Activated CD4-positive, alpha-beta T cell treated with anti-CD3 and anti-CD28 coated beads, Interleukin-2, amount 10 ng/mL, durations not matched to agents 7 days and 5 days (primary cell): ENCODE results near the gene ZBTB21. TPM values are rescaled to one million over a fixed set of nuclear protein-coding genes. Genes with fewer than 3 reads are reported as not detected.

Experiments used
- CTCF ChIA-PET: fragments of 350-600 bp; sonication (Branson Sonifier 250); formaldehyde crosslinking; loops from one replicate; lab custom pipeline; 2021; ENCODE audit warnings: antibody characterized with exemption; lab: Charles Lee
- POLR2A ChIA-PET: fragments of 350-600 bp; sonication (Branson Sonifier 250); formaldehyde crosslinking; loops from one replicate; lab custom pipeline; 2021; ENCODE audit warnings: antibody characterized with exemption; lab: Charles Lee
- DNase-seq: peaks from one replicate; pipeline ENCODE4 v3.0.0-alpha.2; 2020
- H3K27ac Mint-ChIP-seq: one replicate; pipeline ENCODE4 v1.8.0; 2021; ENCODE audit warnings: mild to moderate bottlenecking, moderate library complexity, mixed read lengths
- H3K27me3 Mint-ChIP-seq: one replicate; pipeline ENCODE4 v1.8.0; 2021; ENCODE audit warnings: mixed read lengths
- H3K36me3 Mint-ChIP-seq: one replicate; pipeline ENCODE4 v1.8.0; 2021; ENCODE audit warnings: low read depth, mixed read lengths
- H3K4me1 Mint-ChIP-seq: one replicate; pipeline ENCODE4 v1.8.0; 2021; ENCODE audit warnings: mixed read lengths
- H3K4me3 Mint-ChIP-seq: one replicate; pipeline ENCODE4 v1.8.0; 2021; ENCODE audit warnings: mild to moderate bottlenecking, moderate library complexity, mixed read lengths
- H3K9me3 Mint-ChIP-seq: one replicate; pipeline ENCODE4 v1.8.0; 2021; ENCODE audit warnings: mixed read lengths
- total RNA-seq, 2 experiments: library from RNA; stranded (reverse); gene quantifications; one replicate each; pipeline ENCODE4 v1.2.3, GENCODE V29; 2021

Gene ZBTB21
- total RNA-seq, 2 experiments from 2014 or later: 22.1 to 22.6 TPM

- no peak overlapping the region for H3K27ac Mint-ChIP-seq
- H3K27me3 Mint-ChIP-seq: no peaks in the 10 kb centered on the region
- ChIA-PET POLR2A (no interaction called here), CTCF (no interaction called here)
- no peak for DNase-seq
- no peak overlapping the region for H3K4me3 Mint-ChIP-seq
- peaks cover 9% of the 10 kb centered on the region for H3K9me3 Mint-ChIP-seq
- peaks cover 18% of the 10 kb centered on the region for H3K4me1 Mint-ChIP-seq
- H3K36me3 Mint-ChIP-seq: peaks cover 4% of the 10 kb centered on the region
Observed at GRCh38 chr21:41976611-41977010, 33.5 kb downstream of the ZBTB21 start.

DNA sequence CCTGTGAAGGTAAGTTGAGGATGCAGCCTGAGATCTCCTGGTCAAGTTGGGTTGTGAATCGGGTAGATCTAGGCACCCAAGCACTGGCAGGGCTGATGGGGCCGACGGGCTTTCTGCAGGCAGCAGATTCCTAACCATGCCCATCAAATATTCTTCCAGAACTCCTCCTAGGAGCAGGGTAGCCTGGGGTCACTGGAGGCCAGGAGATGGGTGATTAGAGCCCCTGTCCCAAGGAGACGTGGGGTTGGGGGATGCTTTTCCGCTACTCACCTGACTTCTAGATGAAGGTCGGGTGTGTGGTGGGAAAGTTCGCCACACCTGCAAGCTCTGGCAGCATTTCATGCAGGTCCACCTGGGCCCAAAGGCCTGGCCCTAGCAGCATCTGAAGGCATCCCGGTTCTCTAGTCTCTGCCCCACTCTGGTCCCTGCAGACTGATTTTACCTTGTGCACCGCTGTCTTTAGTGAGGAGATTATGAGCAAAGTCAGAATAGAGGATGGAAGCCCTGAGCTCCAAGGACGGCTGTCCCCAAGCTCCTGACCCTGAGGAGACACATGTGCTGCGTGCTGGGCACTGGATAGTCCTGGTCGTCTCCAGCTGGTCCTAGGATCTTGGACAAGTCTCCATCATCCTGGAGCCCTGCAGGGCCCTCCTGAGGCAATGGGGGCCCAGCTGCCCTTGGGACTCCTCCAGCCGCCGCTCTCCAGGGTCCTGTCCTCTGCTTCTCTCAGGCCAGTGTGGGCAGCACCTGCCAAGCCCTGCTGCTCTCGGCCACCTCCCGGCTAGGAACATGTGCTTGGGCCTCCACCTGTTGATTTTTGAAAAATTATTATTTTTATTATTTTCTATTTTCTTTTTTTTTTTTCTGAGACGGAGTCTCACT, 34.5 kb downstream of the ZBTB21 start:
- DNase-seq: no peak
- CTCF ChIA-PET: interaction anchor here (0.8 kb wide), 1 partner anchor 18 kb away, joined by 3 read pairs; no protein-coding TSS in a partner anchor
- Mint-ChIP-seq H3K9me3 (peaks cover 9% of the 10 kb centered on the region), H3K27ac (no peak overlapping the region), H3K4me3 (no peak overlapping the region), H3K36me3 (peaks cover 4% of the 10 kb centered on the region), H3K4me1 (peaks cover 18% of the 10 kb centered on the region), H3K27me3 (no peaks in the 10 kb centered on the region)
- POLR2A ChIA-PET: no interaction called here

GRCh38 chr21:41974752-41975053, 35.5 kb downstream of the ZBTB21 start:
- ChIA-PET CTCF (no interaction called here), POLR2A (no interaction called here)
- Mint-ChIP-seq H3K27me3 (no peaks in the 10 kb centered on the region), H3K4me3 (no peak overlapping the region), H3K36me3 (peaks cover 4% of the 10 kb centered on the region), H3K4me1 (peaks cover 18% of the 10 kb centered on the region), H3K9me3 (peaks cover 8% of the 10 kb centered on the region), H3K27ac (peak overlapping the region; percentile 48)
- DNase-seq: no peak

DNA sequence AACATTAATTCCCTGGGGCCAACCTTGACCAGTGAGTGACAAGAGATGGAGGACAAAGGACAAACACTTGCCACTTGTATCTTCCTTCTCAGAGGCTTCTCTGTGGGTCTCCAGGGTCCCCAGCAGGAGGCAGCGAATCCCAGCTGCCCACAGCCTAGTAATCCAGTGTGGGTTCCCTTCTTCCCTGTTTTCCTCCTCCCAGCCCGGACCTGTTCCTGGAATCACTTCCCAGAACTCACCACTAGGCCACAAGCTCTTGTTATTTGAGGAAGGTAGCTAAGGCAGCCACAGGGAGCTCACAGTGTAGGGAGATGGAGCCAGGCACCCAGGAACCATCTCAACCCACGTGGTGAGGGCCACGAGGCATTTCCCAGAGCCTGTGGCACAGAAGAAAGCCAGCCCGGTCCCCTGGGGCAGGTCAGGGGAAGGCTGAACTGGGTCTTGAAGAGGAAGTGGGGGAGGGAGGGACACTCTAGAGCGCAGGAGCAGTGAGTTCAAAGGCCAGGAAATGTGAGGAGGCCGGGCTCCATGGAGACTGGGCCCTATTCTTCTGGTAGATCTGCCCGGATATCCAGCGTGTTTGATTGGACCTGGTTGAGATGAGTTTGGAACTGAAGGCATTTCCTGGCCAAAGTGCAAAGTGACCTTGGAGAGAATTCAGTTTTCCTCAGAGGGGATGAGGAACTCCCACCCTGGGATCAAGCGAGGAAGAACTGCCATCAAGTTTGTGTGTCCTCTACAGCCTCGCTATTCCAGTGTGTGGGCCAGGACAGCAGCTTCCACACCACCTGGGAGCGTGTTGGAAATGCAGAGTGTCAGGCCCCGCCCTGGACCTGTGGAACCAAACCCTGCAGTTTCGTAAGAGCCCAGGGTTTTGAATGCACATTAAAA, 36.1 kb downstream of the ZBTB21 start:
- ChIA-PET POLR2A (no interaction called here), CTCF (interaction anchor here (1.2 kb wide), 1 partner anchor 28 kb away, joined by 3 read pairs; no protein-coding TSS in a partner anchor)
- Mint-ChIP-seq H3K4me1 (peaks cover 18% of the 10 kb centered on the region), H3K27me3 (no peaks in the 10 kb centered on the region), H3K9me3 (peaks cover 2% of the 10 kb centered on the region), H3K4me3 (no peak overlapping the region), H3K36me3 (peaks cover 2% of the 10 kb centered on the region), H3K27ac (peak overlapping the region; percentile 48)
- peak; percentile 42 for DNase-seq

GRCh38 chr21:41973427-41973831, 36.7 kb downstream of the ZBTB21 start:
- DNase-seq: no peak
- Mint-ChIP-seq H3K27ac (peak overlapping the region; percentile 48), H3K36me3 (no peaks in the 10 kb centered on the region), H3K4me1 (peaks cover 18% of the 10 kb centered on the region), H3K4me3 (no peak overlapping the region), H3K27me3 (no peaks in the 10 kb centered on the region), H3K9me3 (no peaks in the 10 kb centered on the region)
- ChIA-PET POLR2A (no interaction called here), CTCF (interaction anchor here (1.2 kb wide), 1 partner anchor 29 kb away, joined by 3 read pairs; no protein-coding TSS in a partner anchor)

GRCh38 chr21:41972511-41973205, 37.5 kb downstream of the ZBTB21 start:
- H3K9me3 Mint-ChIP-seq: no peaks in the 10 kb centered on the region
- H3K4me1 Mint-ChIP-seq: peaks cover 18% of the 10 kb centered on the region
- H3K27me3 Mint-ChIP-seq: no peaks in the 10 kb centered on the region
- DNase-seq: no peak
- no peak overlapping the region for H3K4me3 Mint-ChIP-seq
- CTCF ChIA-PET: interaction anchor here (1.2 kb wide), 1 partner anchor 30 kb away, joined by 3 read pairs; no protein-coding TSS in a partner anchor
- peak overlapping the region; percentile 54 for H3K27ac Mint-ChIP-seq
- H3K36me3 Mint-ChIP-seq: no peaks in the 10 kb centered on the region
- POLR2A ChIA-PET: no interaction called here

- CTCF ChIA-PET: no interaction called here
- no peaks in the 10 kb centered on the region for H3K27me3 Mint-ChIP-seq
- POLR2A ChIA-PET: no interaction called here
Observed at GRCh38 chr21:41971891-41972290, 38.3 kb downstream of the ZBTB21 start.

GRCh38 chr21:41970751-41971653, 39.2 kb downstream of the ZBTB21 start:
- Mint-ChIP-seq H3K4me1 (peaks cover 18% of the 10 kb centered on the region), H3K9me3 (no peaks in the 10 kb centered on the region), H3K27ac (no peak overlapping the region), H3K4me3 (no peak overlapping the region), H3K36me3 (no peaks in the 10 kb centered on the region), H3K27me3 (peaks cover 4% of the 10 kb centered on the region)
- no peak for DNase-seq
- ChIA-PET CTCF (no interaction called here), POLR2A (no interaction called here)

More at GRCh38 chr21:41971891-41972290, 38.3 kb downstream of the ZBTB21 start:
- Mint-ChIP-seq H3K36me3 (no peaks in the 10 kb centered on the region), H3K9me3 (no peaks in the 10 kb centered on the region), H3K27ac (no peak overlapping the region), H3K4me3 (no peak overlapping the region), H3K4me1 (peaks cover 18% of the 10 kb centered on the region)
- DNase-seq: no peak

DNA sequence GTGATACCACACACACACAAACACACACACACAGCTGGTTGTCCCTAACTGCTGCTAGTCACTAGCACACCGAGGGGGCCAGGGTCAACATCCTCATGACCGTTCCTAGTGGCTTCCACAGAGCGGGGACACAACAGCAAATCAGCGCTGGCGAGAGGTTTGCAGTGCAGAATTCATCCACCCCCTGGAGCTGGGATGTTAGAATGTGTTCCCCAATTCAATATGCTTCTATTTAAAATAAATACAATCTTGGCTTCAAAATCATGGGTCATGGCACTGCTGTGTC, 40.1 kb downstream of the ZBTB21 start:
- no peak overlapping the region for H3K4me3 Mint-ChIP-seq
- H3K9me3 Mint-ChIP-seq: no peaks in the 10 kb centered on the region
- peaks cover 15% of the 10 kb centered on the region for H3K4me1 Mint-ChIP-seq
- DNase-seq: no peak
- no peak overlapping the region for H3K27ac Mint-ChIP-seq
- CTCF ChIA-PET: no interaction called here
- no peaks in the 10 kb centered on the region for H3K36me3 Mint-ChIP-seq
- peaks cover 4% of the 10 kb centered on the region for H3K27me3 Mint-ChIP-seq
- POLR2A ChIA-PET: no interaction called here

- no peak overlapping the region for H3K27ac Mint-ChIP-seq
- POLR2A ChIA-PET: no interaction called here
- H3K27me3 Mint-ChIP-seq: peaks cover 6% of the 10 kb centered on the region
- no peaks in the 10 kb centered on the region for H3K9me3 Mint-ChIP-seq
- H3K4me1 Mint-ChIP-seq: no peaks in the 10 kb centered on the region
- DNase-seq: no peak
- H3K36me3 Mint-ChIP-seq: no peaks in the 10 kb centered on the region
- CTCF ChIA-PET: interaction anchor here (1.7 kb wide), 1 partner anchor 16 kb away, joined by 5 read pairs; no protein-coding TSS in a partner anchor
- H3K4me3 Mint-ChIP-seq: no peak overlapping the region
Observed at GRCh38 chr21:41967708-41968107, 42.5 kb downstream of the ZBTB21 start.

- H3K27ac Mint-ChIP-seq: no peak overlapping the region
- no peaks in the 10 kb centered on the region for H3K36me3 Mint-ChIP-seq
- H3K4me3 Mint-ChIP-seq: no peak overlapping the region
- no peaks in the 10 kb centered on the region for H3K9me3 Mint-ChIP-seq
- peaks cover 13% of the 10 kb centered on the region for H3K27me3 Mint-ChIP-seq
- CTCF ChIA-PET: interaction anchor here (1.7 kb wide), 1 partner anchor 15 kb away, joined by 5 read pairs; no protein-coding TSS in a partner anchor
- peaks cover under 1% of the 10 kb centered on the region for H3K4me1 Mint-ChIP-seq
- DNase-seq: no peak
- POLR2A ChIA-PET: no interaction called here
Observed at GRCh38 chr21:41966872-41967621, 43.1 kb downstream of the ZBTB21 start.
